Heart left ventricle (tissue), 16 donors: Measurements from ENCODE around the gene SCRG1. TPM values are rescaled to one million over a fixed set of nuclear protein-coding genes. Genes with fewer than 3 reads are reported as not detected.

ENCODE experiments used
- ATAC-seq, 4 donors: fragments of 200-7000 bp; cut with Tn5 transposase; one replicate each; pipeline ENCODE4 v1.9.1; 2020 to 2022; ENCODE audit warnings: moderate library complexity in 4 of 4, mild to moderate bottlenecking in 3 of 4, moderate number of reproducible peaks in 1 of 4
- DNase-seq, 5 donors: peaks; one replicate each; pipeline ENCODE4 v3.0.0-alpha.2; 2020
- H3K27ac ChIP-seq, 12 donors: fragments of 200-600 bp; sonication (generic) in 4 of 12; one replicate each; pipeline versions ENCODE4 v1.5.0 to v1.8.0; 2016 to 2022; ENCODE audit warnings: mild to moderate bottlenecking in 2 of 12
- H3K27me3 ChIP-seq, 9 donors: fragments of 200-600 bp; sonication (generic) in 2 of 9; one replicate each; pipeline versions ENCODE4 v1.5.1 to v1.8.0; 2016 to 2022; ENCODE audit warnings: mild to moderate bottlenecking in 3 of 9
- H3K36me3 ChIP-seq, 9 donors: fragments of 200-600 bp; sonication (generic) in 2 of 9; one replicate each; pipeline versions ENCODE4 v1.5.0 to v1.8.0; 2018 to 2022; ENCODE audit warnings: mild to moderate bottlenecking in 2 of 9
- H3K4me1 ChIP-seq, 12 donors: fragments of 200-600 bp; sonication (generic) in 4 of 12; one replicate each; pipeline versions ENCODE4 v1.5.0 to v1.8.0; 2016 to 2022; ENCODE audit warnings: mild to moderate bottlenecking in 3 of 12
- H3K4me3 ChIP-seq, 12 donors: fragments of 200-600 bp; sonication (generic) in 4 of 12; one replicate each; pipeline versions ENCODE4 v1.5.0 to v1.8.0; 2017 to 2022; ENCODE audit warnings: mild to moderate bottlenecking in 9 of 12, moderate library complexity in 4 of 12
- H3K9me3 ChIP-seq, 12 donors: fragments of 200-600 bp; sonication (generic) in 4 of 12; one replicate each; pipeline versions ENCODE4 v1.5.0 to v1.8.0; 2016 to 2022; ENCODE audit warnings: mild to moderate bottlenecking in 1 of 12
- POLR2A ChIP-seq, 2 donors: fragments of 450-650 bp; IDR thresholded peaks; one replicate each; pipeline ENCODE4 v1.6.1; 2017; ENCODE audit warnings: antibody characterized with exemption in 2 of 2, mild to moderate bottlenecking in 2 of 2, moderate library complexity in 2 of 2
- WGBS, 4 donors: extraction: QIAGEN DNeasy Blood & Tissue Kit in 2 of 4; methylation state at CpG; one replicate each; pipeline versions ENCODE4 v1.1.5 to v1.1.7; 2013 to 2018; 5-methylcytosine and 5-hydroxymethylcytosine counted together
- intact Hi-C, 10 donors: fragments of 100-400 bp; cut with DNase I; formaldehyde crosslinking; loops; one replicate each; pipeline versions ENCODE4 v1.11.1 to v1.14.2; 2022
- polyA plus RNA-seq, 2 donors: library from polyadenylated mRNA; stranded (reverse); fragments of 200-250 nt; gene quantifications; one replicate each; pipeline ENCODE4 v1.2.3, GENCODE V29; 2013
- total RNA-seq, 9 donors: library from RNA; depleted of rRNA in 2 of 9; stranded (reverse); fragments of >200 nt in 2 of 9; fragmentation: NEBNext Ultra II Directional in 3 of 9; extraction: Animal tissue kit (Norgen Biotek cat#: 25700) in 3 of 9; gene quantifications; one replicate each; pipeline versions ENCODE4 v1.1.0 to v1.2.4, GENCODE V29; 2016 to 2023
- TF ChIP-seq, protein P1 (sequence below), 12 donors: fragments of 200-600 bp; sonication (generic) in 4 of 12; IDR thresholded peaks; one replicate each; pipeline versions ENCODE4 v1.5.0 to v1.8.0; 2018 to 2022; ENCODE audit warnings: antibody characterized with exemption in 12 of 12, mild to moderate bottlenecking in 5 of 12
- donor health status: ischemic (EF 13 %, LVEDD 7.1; RV severe dilation, severe dysfunction).
- donor health status: healthy with polysubstance abuse.
- donor health status: DM: no; HTN: yes; CAD: no.
- donor health status: DM: no; HTN: no; CAD: no.
- donor health status: ischemic (EF 25% LVEDD 6.9; RV normal size, moderate dysfunction).
- donor health status: ischemic (EF 25% LVEDD 5.7; RV mildly dilated, moderate dysfunction).
- donor health status: healthy.
- donor health status: DM: yes; HTN: yes; CAD: no.
- donor health status: ischemic (EF 35%, LVEDD 5.7; RV mildly dilated, moderate dysfunction).
- donor health status: nonischemic (EF 11% LVEDD 7.7; RV severe dilation, severe dysfunction).
- donor health status: DM: yes; HTN: yes; CAD: no.
- donor health status: PGD.
- donor health status: ischemic (EF 29% LVEDD 5.4; RV normal size, mild dysfunction).
- donor health status: nonischemic (EF 23%, LVEDD 6.1; RV moderate dilation, normal function).

Gene SCRG1
- total and polyA plus RNA-seq, 11 donors = 0.08 to 0.46 (median 0.23) TPM; not detected in 1

DNA sequence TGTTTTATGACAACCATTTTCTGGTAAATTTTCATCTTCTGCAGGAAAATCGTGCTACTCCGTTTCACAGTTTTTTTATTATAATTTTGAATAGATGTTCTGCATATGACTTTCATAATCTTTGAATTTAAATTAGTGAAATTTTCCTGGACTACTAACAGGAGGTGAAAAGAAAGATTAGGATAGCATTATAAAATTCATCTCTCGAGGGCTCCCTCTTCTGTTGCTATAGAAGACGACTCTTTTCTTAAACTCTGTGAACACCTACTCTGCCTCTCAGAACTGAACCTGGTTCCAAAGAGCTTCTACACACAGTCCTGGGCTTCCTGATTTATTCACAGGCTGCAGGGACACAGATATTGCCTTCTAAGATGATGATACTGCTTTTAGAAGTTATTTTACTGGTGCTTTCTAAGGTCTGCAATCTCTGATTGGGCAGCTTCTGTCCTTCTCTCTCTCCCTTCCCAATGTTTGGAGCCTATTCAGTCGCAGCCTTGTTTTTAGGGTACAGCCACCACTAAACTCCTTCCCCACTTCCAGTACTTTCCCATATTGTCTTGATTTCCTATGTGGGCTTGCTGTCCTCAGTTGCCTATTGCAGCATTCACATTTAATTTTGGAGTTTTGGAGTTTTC, 38.2 kb downstream of the SCRG1 start:
- peaks cover 0 to 3% (median 0%) of the 10 kb centered on the region in 9 donors for H3K36me3 ChIP-seq
- no peak for DNase-seq
- no peaks in the 10 kb centered on the region for H3K27me3 ChIP-seq
- ATAC-seq = no peak
- no peaks in the 10 kb centered on the region for H3K9me3 ChIP-seq
- intact Hi-C loops = loop anchor here in 1 of 10 donors (2.0 kb wide), 1 partner anchor 42 kb away; no protein-coding TSS in a partner anchor
- no peak overlapping the region for H3K27ac ChIP-seq
- peaks cover 0 to 4% (median 0%) of the 10 kb centered on the region in 12 donors for H3K4me1 ChIP-seq
- no peak for TF ChIP-seq POLR2A (IDR thresholded peaks at IDR 0.05)
- TF ChIP-seq, protein P1, sequence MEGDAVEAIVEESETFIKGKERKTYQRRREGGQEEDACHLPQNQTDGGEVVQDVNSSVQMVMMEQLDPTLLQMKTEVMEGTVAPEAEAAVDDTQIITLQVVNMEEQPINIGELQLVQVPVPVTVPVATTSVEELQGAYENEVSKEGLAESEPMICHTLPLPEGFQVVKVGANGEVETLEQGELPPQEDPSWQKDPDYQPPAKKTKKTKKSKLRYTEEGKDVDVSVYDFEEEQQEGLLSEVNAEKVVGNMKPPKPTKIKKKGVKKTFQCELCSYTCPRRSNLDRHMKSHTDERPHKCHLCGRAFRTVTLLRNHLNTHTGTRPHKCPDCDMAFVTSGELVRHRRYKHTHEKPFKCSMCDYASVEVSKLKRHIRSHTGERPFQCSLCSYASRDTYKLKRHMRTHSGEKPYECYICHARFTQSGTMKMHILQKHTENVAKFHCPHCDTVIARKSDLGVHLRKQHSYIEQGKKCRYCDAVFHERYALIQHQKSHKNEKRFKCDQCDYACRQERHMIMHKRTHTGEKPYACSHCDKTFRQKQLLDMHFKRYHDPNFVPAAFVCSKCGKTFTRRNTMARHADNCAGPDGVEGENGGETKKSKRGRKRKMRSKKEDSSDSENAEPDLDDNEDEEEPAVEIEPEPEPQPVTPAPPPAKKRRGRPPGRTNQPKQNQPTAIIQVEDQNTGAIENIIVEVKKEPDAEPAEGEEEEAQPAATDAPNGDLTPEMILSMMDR (IDR thresholded peaks at IDR 0.05) = peak in 9 of 12 donors; percentile 27 to 48 (median 38)
- 53 to 60% (median 56%) methylated on average over 5 of the region's 5 CpGs for WGBS, 4 donors
- no peak overlapping the region for H3K4me3 ChIP-seq

GRCh38 chr4:173357939-173358338, 41.0 kb downstream of the SCRG1 start:
- no peak for ATAC-seq
- Histone ChIP-seq H3K36me3 (peaks cover 0 to 3% (median 0%) of the 10 kb centered on the region in 9 donors), H3K4me1 (peaks cover 0 to 4% (median 0%) of the 10 kb centered on the region in 12 donors), H3K27ac (no peak overlapping the region), H3K9me3 (no peaks in the 10 kb centered on the region), H3K27me3 (no peaks in the 10 kb centered on the region), H3K4me3 (no peak overlapping the region)
- 74 to 87% (median 79%) methylated on average over 2 of the region's 2 CpGs for WGBS, 4 donors
- TF ChIP-seq, protein P1 (IDR thresholded peaks at IDR 0.05) = no peak
- no peak for TF ChIP-seq POLR2A (IDR thresholded peaks at IDR 0.05)
- DNase-seq = no peak
- intact Hi-C loops = no loop called here

DNA sequence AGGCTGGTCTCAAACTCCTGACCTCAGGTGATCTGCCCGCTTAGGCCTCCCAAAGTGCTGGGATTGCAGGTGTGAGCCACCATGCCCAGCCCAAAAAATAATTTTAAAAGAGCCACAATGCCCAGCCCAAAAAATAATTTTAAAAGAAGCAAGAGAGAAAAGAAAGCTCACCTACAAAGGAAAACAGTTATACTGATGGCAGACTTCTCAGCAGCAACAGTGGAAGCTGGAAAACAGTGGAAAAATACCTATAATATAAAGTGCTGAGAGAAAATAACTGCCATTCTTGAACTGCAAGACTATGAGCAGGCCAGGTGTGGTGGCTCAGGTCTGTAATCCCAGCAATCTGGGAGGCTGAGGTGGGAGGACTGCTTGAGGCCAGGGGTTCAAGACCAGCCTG, 51.4 kb downstream of the SCRG1 start:
- H3K36me3 ChIP-seq = no peaks in the 10 kb centered on the region
- intact Hi-C loops = no loop called here
- no peak for DNase-seq
- no peaks in the 10 kb centered on the region for H3K9me3 ChIP-seq
- no peaks in the 10 kb centered on the region for H3K4me1 ChIP-seq
- H3K4me3 ChIP-seq = no peak overlapping the region
- TF ChIP-seq POLR2A (IDR thresholded peaks at IDR 0.05) = no peak
- TF ChIP-seq, protein P1 (IDR thresholded peaks at IDR 0.05) = no peak
- WGBS, 4 donors = 90 to 100% (median 99%) methylated on average over 1 of the region's 1 CpG
- no peak overlapping the region for H3K27ac ChIP-seq
- no peaks in the 10 kb centered on the region for H3K27me3 ChIP-seq
- ATAC-seq = no peak

DNA sequence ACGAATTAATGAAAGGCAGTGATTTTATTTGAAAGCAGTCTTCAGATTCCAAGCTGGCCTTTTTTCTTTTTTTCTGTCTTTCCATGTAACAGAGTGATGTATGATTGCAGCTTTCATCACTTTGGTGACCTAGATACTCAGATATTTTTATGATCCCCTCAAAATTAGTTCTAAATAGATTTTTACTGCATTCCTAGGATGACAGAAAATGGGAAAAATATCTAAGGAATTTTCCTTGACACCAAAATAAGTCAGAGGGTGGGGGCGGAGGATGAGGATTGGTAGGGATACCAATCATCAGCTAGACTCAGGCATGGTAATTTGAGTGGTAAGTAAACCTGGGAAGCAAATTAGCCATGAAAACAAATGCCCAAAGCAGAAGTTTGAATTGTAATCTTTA, 52.8 kb downstream of the SCRG1 start:
- WGBS, 4 donors = 45 to 90% (median 85%) methylated on average over 2 of the region's 2 CpGs
- no peak for DNase-seq

More for the DNA sequence above, 52.8 kb downstream of the SCRG1 start:
- H3K27me3 ChIP-seq = no peaks in the 10 kb centered on the region
- H3K4me1 ChIP-seq = no peaks in the 10 kb centered on the region
- H3K4me3 ChIP-seq = no peak overlapping the region
- no peaks in the 10 kb centered on the region for H3K9me3 ChIP-seq
- intact Hi-C loops = no loop called here
- no peak overlapping the region for H3K27ac ChIP-seq
- no peak for ATAC-seq
- TF ChIP-seq POLR2A (IDR thresholded peaks at IDR 0.05) = no peak
- TF ChIP-seq, protein P1 (IDR thresholded peaks at IDR 0.05) = no peak
- no peaks in the 10 kb centered on the region for H3K36me3 ChIP-seq
